ENCODE data around the gene SNX8.

GRCh38 chr7:2301511-2301863, 12.8 kb downstream of the SNX8 start:
- TF ChIP-seq CTCF (IDR thresholded peaks at IDR 0.05; ENCODE audit: poor library complexity, severe bottlenecking) (no peak), REST (IDR thresholded peaks at IDR 0.05; ENCODE audit: borderline replicate concordance) (no peak), SMC3 (conservative IDR thresholded peaks at IDR 0.05; ENCODE audit: poor library complexity) (no peak), POLR2AphosphoS5 (IDR thresholded peaks at IDR 0.05) (no peak), EZH2 (IDR thresholded peaks at IDR 0.05; ENCODE audit: borderline replicate concordance, insufficient read depth, low read length, poor library complexity, severe bottlenecking) (no peak)

Measured in neural cell (in vitro differentiated cells).